Transverse colon (tissue), 4 donors: ENCODE measurements around the gene PNPLA1. TPM values are rescaled to one million over a fixed set of nuclear protein-coding genes. Genes with fewer than 3 reads are reported as not detected.

Experiments used
- DNase-seq: peaks from one replicate; pipeline ENCODE4 v3.0.0-alpha.2; 2019
- H3K27ac ChIP-seq, 4 donors: fragments of 200-600 bp; sonication (generic); 2 replicates each; pipeline ENCODE4 v1.5.1; 2016 to 2018; ENCODE audit warnings: inconsistent platforms in 4 of 4
- H3K27me3 ChIP-seq: fragments of 200-600 bp; sonication (generic); 2 replicates; pipeline ENCODE4 v1.5.1; 2017; ENCODE audit warnings: inconsistent platforms
- H3K36me3 ChIP-seq, 4 donors: fragments of 200-600 bp; sonication (generic); 2 replicates each; pipeline ENCODE4 v1.5.1; 2017 to 2019; ENCODE audit warnings: inconsistent platforms in 4 of 4
- H3K4me1 ChIP-seq, 4 donors: fragments of 200-600 bp; sonication (generic); 2 replicates each; pipeline ENCODE4 v1.5.1; 2017 to 2020; ENCODE audit warnings: inconsistent platforms in 4 of 4
- H3K4me3 ChIP-seq, 4 donors: fragments of 200-600 bp; sonication (generic); 1 replicate in 1 of 4; 2 replicates in 3 of 4; pipeline versions ENCODE4 v1.5.1 to v1.6.1; 2017 to 2019; ENCODE audit warnings: inconsistent platforms in 4 of 4
- H3K9me3 ChIP-seq, 2 donors: fragments of 200-600 bp; sonication (generic); 2 replicates each; pipeline ENCODE4 v1.5.1; 2017 to 2019; ENCODE audit warnings: inconsistent platforms in 2 of 2
- CTCF ChIP-seq, 5 experiments: fragments of 200-600 bp in 3 of 5; fragments of 450-650 bp in 2 of 5; sonication (generic) in 3 of 5; IDR thresholded peaks; 1 replicate in 2 of 5; 2 replicates in 3 of 5; pipeline ENCODE4 v1.5.1; 2016 to 2017; ENCODE audit warnings: antibody characterized with exemption in 5 of 5, inconsistent platforms in 3 of 5, mild to moderate bottlenecking in 2 of 5, moderate library complexity in 1 of 5
- EP300 ChIP-seq: sonication (generic); formaldehyde crosslinking; IDR thresholded peaks from one replicate; pipeline ENCODE4 v1.6.1; 2017; ENCODE audit warnings: antibody characterized with exemption, low read depth
- POLR2A ChIP-seq: fragments of 450-650 bp; IDR thresholded peaks from one replicate; pipeline ENCODE4 v1.6.1; 2016; ENCODE audit warnings: antibody characterized with exemption, mild to moderate bottlenecking, moderate library complexity
- POLR2AphosphoS5 ChIP-seq, 3 donors: sonication (generic); formaldehyde crosslinking; IDR thresholded peaks; one replicate each; pipeline ENCODE4 v1.6.1; 2016; ENCODE audit warnings: antibody characterized with exemption in 3 of 3
- WGBS, 2 donors: methylation state at CpG; one replicate each; pipeline ENCODE4 v1.1.5; 2018; ENCODE audit warnings: low coverage in 1 of 2; 5-methylcytosine and 5-hydroxymethylcytosine counted together
- in situ Hi-C, 4 donors: fragments of 200-750 bp; cut with MboI; loops; one replicate each; pipeline versions ENCODE4 v1.15.0 to v1.15.1; 2017; ENCODE audit warnings: low sequenced_read_pairs in 3 of 4, low pct_ligation_motif_present in 1 of 4, low pct_unique_long_range_greater_than_20kb in 1 of 4
- intact Hi-C: fragments of 100-400 bp; cut with DNase I; formaldehyde crosslinking; loops from one replicate; pipeline ENCODE4 v1.15.1; 2023; ENCODE audit warnings: low total_unique reads
- total RNA-seq, 4 donors: library from RNA; depleted of rRNA; stranded (reverse); fragments of >200 nt; gene quantifications; one replicate each; pipeline ENCODE4 v1.1.0, GENCODE V29; 2016

PNPLA1 gene
- total RNA-seq, 4 donors from 2014 or later: 0.79 to 1.1 TPM; not detected in 2

- H3K4me3 ChIP-seq: no peak overlapping the region
- 86 to 100% methylated on average over 1 of the region's 1 CpG for WGBS, 2 donors
- intact Hi-C loops: no loop called here
- H3K27me3 ChIP-seq: peaks cover 35% of the 10 kb centered on the region
- in situ Hi-C loops: no loop called here
- no peaks in the 10 kb centered on the region for H3K36me3 ChIP-seq
- TF ChIP-seq EP300 (no peak), POLR2A (no peak), POLR2AphosphoS5 (IDR thresholded peaks at IDR 0.05) (no peak), CTCF (IDR thresholded peaks at IDR 0.05) (no peak)
- no peaks in the 10 kb centered on the region for H3K4me1 ChIP-seq
- no peak for DNase-seq
- H3K27ac ChIP-seq: no peak overlapping the region
- no peaks in the 10 kb centered on the region for H3K9me3 ChIP-seq
These were observed 13.7 kb downstream of the PNPLA1 start for GRCh38 chr6:36283608-36284007.

GRCh38 chr6:36284359-36284758, 14.5 kb downstream of the PNPLA1 start:
- no peak for TF ChIP-seq EP300
- no peak for TF ChIP-seq POLR2A
- no peak for TF ChIP-seq CTCF (IDR thresholded peaks at IDR 0.05)
- no peak for TF ChIP-seq POLR2AphosphoS5 (IDR thresholded peaks at IDR 0.05)

GRCh38 chr6:36285187-36285671, 15.4 kb downstream of the PNPLA1 start:
- intact Hi-C loops (no loop called here), in situ Hi-C loops (no loop called here)
- Histone ChIP-seq H3K4me3 (no peak overlapping the region), H3K27ac (no peak overlapping the region), H3K27me3 (peaks cover 35% of the 10 kb centered on the region), H3K36me3 (no peaks in the 10 kb centered on the region), H3K9me3 (no peaks in the 10 kb centered on the region), H3K4me1 (peaks cover 0 to 3% (median 0%) of the 10 kb centered on the region in 4 donors)
- DNase-seq: no peak
- WGBS, 2 donors: 26 to 43% methylated on average over 10 to 23 of the region's 26 CpGs
- TF ChIP-seq CTCF (IDR thresholded peaks at IDR 0.05): no peak

More at GRCh38 chr6:36284359-36284758, 14.5 kb downstream of the PNPLA1 start:
- Histone ChIP-seq H3K36me3 (no peaks in the 10 kb centered on the region), H3K9me3 (no peaks in the 10 kb centered on the region), H3K27me3 (peaks cover 35% of the 10 kb centered on the region), H3K4me1 (no peaks in the 10 kb centered on the region), H3K4me3 (no peak overlapping the region), H3K27ac (no peak overlapping the region)
- in situ Hi-C loops (no loop called here), intact Hi-C loops (no loop called here)
- 80 to 100% methylated on average over 1 of the region's 1 CpG for WGBS, 2 donors
- no peak for DNase-seq

GRCh38 chr6:36285797-36286196, 15.9 kb downstream of the PNPLA1 start:
- in situ Hi-C loops: no loop called here
- DNase-seq: no peak
- TF ChIP-seq EP300 (no peak), CTCF (IDR thresholded peaks at IDR 0.05) (no peak)
- Histone ChIP-seq H3K4me3 (no peak overlapping the region), H3K36me3 (no peaks in the 10 kb centered on the region), H3K9me3 (no peaks in the 10 kb centered on the region), H3K27me3 (peaks cover 35% of the 10 kb centered on the region), H3K27ac (no peak overlapping the region), H3K4me1 (peaks cover 0 to 7% (median 3%) of the 10 kb centered on the region in 4 donors)
- intact Hi-C loops: no loop called here
- WGBS, 2 donors: 44 to 70% methylated on average over 1 of the region's 1 CpG
